Adipocyte (in vitro differentiated cells): ENCODE data around the gene ZNF175.

Source experiments
- DNase-seq: peaks from one replicate; pipeline ENCODE4 v3.0.0-alpha.2; 2015; ENCODE audit warnings: low read depth
- H3K27me3 ChIP-seq: replicated peaks from 2 replicates; pipeline ENCODE4 v1.7.0; 2013; ENCODE audit warnings: mild to moderate bottlenecking, low read length, moderate library complexity; ENCODE audit not compliant: control insufficient read depth, insufficient read depth
- H3K36me3 ChIP-seq: 2 replicates; pipeline ENCODE4 v1.7.0; 2013; ENCODE audit warnings: low read length, mild to moderate bottlenecking, moderate library complexity; ENCODE audit not compliant: control insufficient read depth, insufficient read depth, severe bottlenecking
- H3K4me1 ChIP-seq: 2 replicates; pipeline ENCODE4 v1.7.0; 2013; ENCODE audit warnings: mild to moderate bottlenecking, low read length, moderate library complexity; ENCODE audit not compliant: control insufficient read depth, insufficient read depth
- H3K4me3 ChIP-seq: 2 replicates; pipeline ENCODE4 v1.7.0; 2013; ENCODE audit warnings: mild to moderate bottlenecking, low read length, moderate library complexity
- H3K9ac ChIP-seq: 2 replicates; pipeline ENCODE4 v1.7.0; 2013; ENCODE audit warnings: mild to moderate bottlenecking, low read length, moderate library complexity
- H3K9me3 ChIP-seq: 2 replicates; pipeline ENCODE4 v1.7.0; 2013; ENCODE audit warnings: mild to moderate bottlenecking, low read length, moderate library complexity; ENCODE audit not compliant: control insufficient read depth

Gene ZNF175

DNA sequence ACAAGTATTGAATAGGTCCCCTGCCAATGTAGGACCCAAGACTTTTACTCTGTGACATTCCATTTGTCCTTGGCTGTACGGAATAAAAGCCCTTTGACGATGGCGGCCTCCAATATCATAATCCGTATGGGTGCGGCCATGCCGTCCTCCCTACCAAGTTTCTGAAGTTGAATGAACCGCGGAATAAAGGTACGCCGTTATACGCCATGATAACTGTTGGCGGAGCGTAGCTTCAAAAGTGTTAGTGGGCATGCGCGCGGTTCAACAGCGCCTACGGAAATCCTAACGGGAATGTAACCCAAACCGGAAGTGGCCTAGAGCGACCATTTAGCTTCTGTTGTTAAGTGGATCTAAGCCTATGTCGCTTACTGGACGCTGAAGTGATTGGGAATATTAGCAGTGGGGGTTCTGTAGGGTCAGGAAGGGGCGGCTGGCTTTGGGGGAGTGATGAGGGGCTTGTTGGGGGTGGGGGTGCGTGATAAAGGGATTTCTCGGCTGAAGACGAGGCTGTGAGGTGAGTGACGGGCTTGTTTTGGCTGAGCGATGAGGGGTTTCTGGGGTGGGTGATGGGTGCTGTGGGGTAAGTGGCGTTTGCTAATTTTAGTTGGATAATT, at the start of gene ZNF175:
Gene ZNF175, plus strand, starts transcription at position 322 of the 614 bp plus-strand sequence. CDS start 2,047 bp downstream, outside the sequence.
- H3K27me3 ChIP-seq: peaks cover 3% of the 10 kb centered on the region
- H3K9me3 ChIP-seq: no peaks in the 10 kb centered on the region
- peak within 1 kb of the TSS; percentile 85 for H3K9ac ChIP-seq
- peaks cover 24% of the 10 kb centered on the region for H3K36me3 ChIP-seq
- peak within 1 kb of the TSS; percentile 96 for H3K4me3 ChIP-seq
- DNase-seq: peak; percentile 99
- H3K4me1 ChIP-seq: peaks cover 20% of the 10 kb centered on the region

GRCh38 chr19:51521357-51521756, 49.7 kb upstream of the ZNF175 start:
- Histone ChIP-seq H3K36me3 (no peaks in the 10 kb centered on the region), H3K9me3 (peaks cover 14% of the 10 kb centered on the region), H3K4me1 (no peaks in the 10 kb centered on the region), H3K27me3 (peaks cover 3% of the 10 kb centered on the region), H3K4me3 (no peak overlapping the region), H3K9ac (no peak overlapping the region)
- no peak for DNase-seq

- Histone ChIP-seq H3K9ac (no peak overlapping the region), H3K27me3 (peaks cover 3% of the 10 kb centered on the region), H3K36me3 (no peaks in the 10 kb centered on the region), H3K4me1 (no peaks in the 10 kb centered on the region), H3K9me3 (peaks cover 14% of the 10 kb centered on the region), H3K4me3 (no peak overlapping the region)
- no peak for DNase-seq
Observed at GRCh38 chr19:51521781-51522180, 49.3 kb upstream of the ZNF175 start.

- H3K27me3 ChIP-seq: peaks cover 6% of the 10 kb centered on the region
- peaks cover 6% of the 10 kb centered on the region for H3K9me3 ChIP-seq
- H3K4me1 ChIP-seq: no peaks in the 10 kb centered on the region
- H3K4me3 ChIP-seq: no peak overlapping the region
- H3K36me3 ChIP-seq: no peaks in the 10 kb centered on the region
- no peak for DNase-seq
- H3K9ac ChIP-seq: no peak overlapping the region
Observed at GRCh38 chr19:51524666-51525264, 46.3 kb upstream of the ZNF175 start.

- Histone ChIP-seq H3K4me1 (no peaks in the 10 kb centered on the region), H3K4me3 (no peak overlapping the region), H3K9ac (no peak overlapping the region), H3K9me3 (peaks cover 6% of the 10 kb centered on the region), H3K27me3 (peaks cover 6% of the 10 kb centered on the region), H3K36me3 (no peaks in the 10 kb centered on the region)
- no peak for DNase-seq
Observed at GRCh38 chr19:51525651-51526050, 45.4 kb upstream of the ZNF175 start.

GRCh38 chr19:51529301-51529700, 41.8 kb upstream of the ZNF175 start:
- Histone ChIP-seq H3K9ac (no peak overlapping the region), H3K9me3 (peaks cover 2% of the 10 kb centered on the region), H3K4me1 (no peaks in the 10 kb centered on the region), H3K36me3 (no peaks in the 10 kb centered on the region), H3K4me3 (no peak overlapping the region), H3K27me3 (peaks cover 16% of the 10 kb centered on the region)
- no peak for DNase-seq

GRCh38 chr19:51530616-51531015, 40.5 kb upstream of the ZNF175 start:
- Histone ChIP-seq H3K4me3 (no peak overlapping the region), H3K27me3 (peaks cover 16% of the 10 kb centered on the region), H3K9me3 (peaks cover 3% of the 10 kb centered on the region), H3K36me3 (no peaks in the 10 kb centered on the region), H3K9ac (no peak overlapping the region), H3K4me1 (no peaks in the 10 kb centered on the region)
- no peak for DNase-seq

- H3K4me1 ChIP-seq: no peaks in the 10 kb centered on the region
- DNase-seq: no peak
- H3K9ac ChIP-seq: no peak within 1 kb of the TSS
- H3K4me3 ChIP-seq: no peak within 1 kb of the TSS
- H3K36me3 ChIP-seq: no peaks in the 10 kb centered on the region
- H3K27me3 ChIP-seq: peaks cover 16% of the 10 kb centered on the region
- peaks cover 6% of the 10 kb centered on the region for H3K9me3 ChIP-seq
Observed at GRCh38 chr19:51531349-51532315, 39.5 kb upstream of the ZNF175 start, which contains the start of gene SIGLEC6. SIGLEC6 (minus strand) TSS chr19:51531670; CDS start chr19:51531648, 22 bp downstream.

- no peaks in the 10 kb centered on the region for H3K4me1 ChIP-seq
- no peak overlapping the region for H3K4me3 ChIP-seq
- H3K36me3 ChIP-seq: no peaks in the 10 kb centered on the region
- H3K27me3 ChIP-seq: peaks cover 19% of the 10 kb centered on the region
- no peak overlapping the region for H3K9ac ChIP-seq
- DNase-seq: no peak
- peaks cover 6% of the 10 kb centered on the region for H3K9me3 ChIP-seq
Observed at GRCh38 chr19:51535535-51535934, 35.5 kb upstream of the ZNF175 start.

GRCh38 chr19:51539821-51540366, 31.2 kb upstream of the ZNF175 start:
- no peak overlapping the region for H3K4me3 ChIP-seq
- H3K36me3 ChIP-seq: no peaks in the 10 kb centered on the region
- H3K27me3 ChIP-seq: peaks cover 11% of the 10 kb centered on the region
- no peak for DNase-seq
- H3K9ac ChIP-seq: no peak overlapping the region
- no peaks in the 10 kb centered on the region for H3K4me1 ChIP-seq
- peaks cover 6% of the 10 kb centered on the region for H3K9me3 ChIP-seq
